Natural killer cell (primary cell): ENCODE results near the gene NR2F2. TPM values are rescaled to one million over a fixed set of nuclear protein-coding genes. Genes with fewer than 3 reads are reported as not detected.

Experiments used
- ATAC-seq, 3 donors: fragments of 150-1000 bp in 2 of 3; fragments of 200-7000 bp in 1 of 3; cut with Tn5 transposase; 1 replicate in 1 of 3; 2 replicates in 2 of 3; pipeline ENCODE4 v1.10.0; 2021; ENCODE audit warnings: mild to moderate bottlenecking in 2 of 3, moderate library complexity in 2 of 3
- DNase-seq, 2 donors: peaks; one replicate each; pipeline versions ENCODE4 v3.0.0 to v3.0.0-alpha.2; 2013 to 2021; ENCODE audit warnings: mixed read lengths in 1 of 2
- H3K27ac ChIP-seq: one replicate; pipeline ENCODE4 v1.5.1; 2013; ENCODE audit warnings: mild to moderate bottlenecking, low read length
- H3K27me3 ChIP-seq: one replicate; pipeline ENCODE4 v1.6.1; 2013; ENCODE audit warnings: low read length; ENCODE audit not compliant: control insufficient read depth, insufficient read depth
- H3K36me3 ChIP-seq: one replicate; pipeline ENCODE4 v1.6.1; 2013; ENCODE audit warnings: low read length; ENCODE audit not compliant: control insufficient read depth, insufficient read depth
- H3K4me1 ChIP-seq: one replicate; pipeline ENCODE4 v1.6.1; 2013; ENCODE audit warnings: low read length; ENCODE audit not compliant: control insufficient read depth, insufficient read depth
- H3K4me3 ChIP-seq: one replicate; pipeline ENCODE4 v1.5.1; 2013; ENCODE audit warnings: low read length
- H3K9me3 ChIP-seq: one replicate; pipeline ENCODE4 v1.6.1; 2013; ENCODE audit warnings: low read length; ENCODE audit not compliant: control insufficient read depth, insufficient read depth
- H3K27ac Mint-ChIP-seq, 2 donors: one replicate each; pipeline ENCODE4 v1.8.0; 2022; ENCODE audit warnings: mild to moderate bottlenecking in 2 of 2, mixed read lengths in 2 of 2, moderate library complexity in 1 of 2
- H3K27me3 Mint-ChIP-seq, 2 donors: one replicate each; pipeline ENCODE4 v1.8.0; 2022; ENCODE audit warnings: low read depth in 2 of 2, mixed read lengths in 2 of 2
- H3K36me3 Mint-ChIP-seq: one replicate; pipeline ENCODE4 v1.8.0; 2022; ENCODE audit warnings: mixed read lengths
- H3K4me1 Mint-ChIP-seq, 2 donors: one replicate each; pipeline ENCODE4 v1.8.0; 2022; ENCODE audit warnings: mixed read lengths in 2 of 2
- H3K4me3 Mint-ChIP-seq: one replicate; pipeline ENCODE4 v1.8.0; 2022; ENCODE audit warnings: mild to moderate bottlenecking, moderate library complexity, mixed read lengths
- H3K9me3 Mint-ChIP-seq, 2 donors: one replicate each; pipeline ENCODE4 v1.8.0; 2022; ENCODE audit warnings: mixed read lengths in 2 of 2
- CTCF ChIP-seq: fragments of 200-600 bp; IDR thresholded peaks from one replicate; pipeline ENCODE4 v1.8.0; 2022; ENCODE audit warnings: antibody characterized with exemption
- WGBS: methylation state at CpG from one replicate; pipeline ENCODE4 v1.1.7; 2013; ENCODE audit warnings: missing lambda C conversion rate; ENCODE audit not compliant: insufficient coverage; 5-methylcytosine and 5-hydroxymethylcytosine counted together
- intact Hi-C: fragments of 100-400 bp; cut with micrococcal nuclease; formaldehyde crosslinking; loops from one replicate; pipeline ENCODE4 v1.14.2; 2022
- total RNA-seq, 4 donors: library from RNA; stranded (reverse); fragments of 120-200 nt in 1 of 4; gene quantifications; one replicate each; pipeline versions ENCODE4 v1.2.3 to v1.2.4, GENCODE V29; 2013 to 2022

Gene NR2F2
- total RNA-seq, 3 donors from 2014 or later (not counting 1 experiment from before 2014, with no cell fraction given) = not detected

GRCh38 chr15:96351761-96352603 is 21.5 kb downstream of the NR2F2 start:
- Mint-ChIP-seq H3K36me3 (peaks cover 18% of the 10 kb centered on the region), H3K9me3 (peaks cover 2 to 4% of the 10 kb centered on the region in 2 donors), H3K4me1 (peaks cover 9 to 12% of the 10 kb centered on the region in 2 donors), H3K27me3 (peaks cover 63 to 77% of the 10 kb centered on the region in 2 donors), H3K27ac (no peak overlapping the region), H3K4me3 (no peak overlapping the region)
- ATAC-seq = no peak
- peaks cover 10% of the 10 kb centered on the region for H3K9me3 ChIP-seq
- H3K36me3 ChIP-seq = no peaks in the 10 kb centered on the region
- no peak for TF ChIP-seq CTCF
- no peak overlapping the region for H3K4me3 ChIP-seq
- intact Hi-C loops = no loop called here
- 5% methylated on average over 56 of the region's 56 CpGs for WGBS
- H3K4me1 ChIP-seq = peaks cover 8% of the 10 kb centered on the region
- H3K27ac ChIP-seq = no peak overlapping the region
- H3K27me3 ChIP-seq = peaks cover 90% of the 10 kb centered on the region
- no peak for DNase-seq

- Mint-ChIP-seq H3K36me3 (peaks cover 25% of the 10 kb centered on the region), H3K27ac (no peak overlapping the region), H3K27me3 (peaks cover 61 to 77% of the 10 kb centered on the region in 2 donors), H3K9me3 (peaks cover 2 to 4% of the 10 kb centered on the region in 2 donors), H3K4me3 (no peak overlapping the region), H3K4me1 (peaks cover 16 to 20% of the 10 kb centered on the region in 2 donors)
- intact Hi-C loops = no loop called here
- no peak for DNase-seq
- Histone ChIP-seq H3K4me1 (peaks cover 15% of the 10 kb centered on the region), H3K27me3 (peaks cover 90% of the 10 kb centered on the region), H3K4me3 (no peak overlapping the region), H3K9me3 (peaks cover 10% of the 10 kb centered on the region), H3K27ac (no peak overlapping the region), H3K36me3 (no peaks in the 10 kb centered on the region)
- WGBS = 12% methylated on average over 10 of the region's 12 CpGs
- ATAC-seq = no peak
- TF ChIP-seq CTCF = no peak
Measured at GRCh38 chr15:96352604-96353405, 22.3 kb downstream of the NR2F2 start.

- Histone ChIP-seq H3K9me3 (peaks cover 11% of the 10 kb centered on the region), H3K4me1 (peaks cover 18% of the 10 kb centered on the region), H3K4me3 (no peak overlapping the region), H3K36me3 (no peaks in the 10 kb centered on the region), H3K27me3 (peaks cover 91% of the 10 kb centered on the region), H3K27ac (no peak overlapping the region)
- TF ChIP-seq CTCF = no peak
- Mint-ChIP-seq H3K9me3 (peaks cover 2 to 4% of the 10 kb centered on the region in 2 donors), H3K27me3 (peaks cover 61 to 77% of the 10 kb centered on the region in 2 donors), H3K36me3 (peaks cover 31% of the 10 kb centered on the region), H3K27ac (no peak overlapping the region), H3K4me3 (no peak overlapping the region), H3K4me1 (peaks cover 22 to 25% of the 10 kb centered on the region in 2 donors)
- WGBS = 11% methylated on average over 24 of the region's 25 CpGs
- DNase-seq (no peak), ATAC-seq (no peak)
- intact Hi-C loops = no loop called here
Measured at GRCh38 chr15:96353416-96353929, 23.0 kb downstream of the NR2F2 start.
